ENCODE data around the gene KCNQ1.

Gene KCNQ1

DNA sequence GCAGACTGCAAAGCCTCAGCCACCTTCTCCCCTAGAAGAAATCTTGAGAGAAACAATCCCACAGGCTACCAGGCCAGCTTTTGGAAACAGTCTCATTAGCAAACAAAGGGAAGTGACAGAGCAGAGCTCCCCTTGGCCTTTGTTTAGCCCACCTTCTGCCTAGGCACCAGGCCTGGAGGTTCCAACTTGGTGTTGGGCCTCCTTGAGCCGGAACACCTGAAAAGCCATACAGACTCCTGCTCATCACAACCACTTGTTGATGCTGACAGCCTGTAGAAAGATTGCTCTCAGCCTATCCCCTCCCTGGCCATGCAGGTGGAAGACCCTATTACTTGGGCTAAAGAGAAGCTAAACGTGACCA is 228.4 kb downstream of the KCNQ1 start:
- Histone ChIP-seq H3K4me1 (ENCODE audit: control insufficient read depth in 2 of 2, insufficient read depth in 2 of 2, low read length in 2 of 2) (no peaks in the 10 kb centered on the region), H3K4me3 (ENCODE audit: low read length in 2 of 2) (no peak overlapping the region), H3K9me3 (ENCODE audit: control insufficient read depth in 2 of 2, low read length in 2 of 2) (no peaks in the 10 kb centered on the region), H3K27me3 (ENCODE audit: control insufficient read depth in 2 of 2, insufficient read depth in 2 of 2, low read length in 2 of 2) (no peaks in the 10 kb centered on the region), H3K27ac (ENCODE audit: low read depth in 2 of 2, low read length in 2 of 2) (no peak overlapping the region), H3K9ac (ENCODE audit: low read depth in 1 of 2, low read length in 2 of 2) (no peak overlapping the region), H3K36me3 (ENCODE audit: control insufficient read depth in 2 of 2, insufficient read depth in 2 of 2, low read length in 2 of 2) (no peaks in the 10 kb centered on the region)

- H3K9ac ChIP-seq (ENCODE audit: low read depth in 1 of 2, low read length in 2 of 2), result no peak overlapping the region
- H3K4me1 ChIP-seq (ENCODE audit: control insufficient read depth in 2 of 2, insufficient read depth in 2 of 2, low read length in 2 of 2), result no peaks in the 10 kb centered on the region
- H3K27me3 ChIP-seq (ENCODE audit: control insufficient read depth in 2 of 2, insufficient read depth in 2 of 2, low read length in 2 of 2), result no peaks in the 10 kb centered on the region
- H3K36me3 ChIP-seq (ENCODE audit: control insufficient read depth in 2 of 2, insufficient read depth in 2 of 2, low read length in 2 of 2), result no peaks in the 10 kb centered on the region
- no peak overlapping the region for H3K4me3 ChIP-seq (ENCODE audit: low read length in 2 of 2)
- H3K9me3 ChIP-seq (ENCODE audit: control insufficient read depth in 2 of 2, low read length in 2 of 2), result no peaks in the 10 kb centered on the region
- no peak overlapping the region for H3K27ac ChIP-seq (ENCODE audit: low read depth in 2 of 2, low read length in 2 of 2)
Observed at GRCh38 chr11:2673871-2674471, 229.2 kb downstream of the KCNQ1 start.

- no peak overlapping the region for H3K9ac ChIP-seq (ENCODE audit: low read depth in 1 of 2, low read length in 2 of 2)
- H3K27ac ChIP-seq (ENCODE audit: low read depth in 2 of 2, low read length in 2 of 2), result no peak overlapping the region
- H3K9me3 ChIP-seq (ENCODE audit: control insufficient read depth in 2 of 2, low read length in 2 of 2), result no peaks in the 10 kb centered on the region
- no peaks in the 10 kb centered on the region for H3K36me3 ChIP-seq (ENCODE audit: control insufficient read depth in 2 of 2, insufficient read depth in 2 of 2, low read length in 2 of 2)
- no peaks in the 10 kb centered on the region for H3K4me1 ChIP-seq (ENCODE audit: control insufficient read depth in 2 of 2, insufficient read depth in 2 of 2, low read length in 2 of 2)
- H3K27me3 ChIP-seq (ENCODE audit: control insufficient read depth in 2 of 2, insufficient read depth in 2 of 2, low read length in 2 of 2), result no peaks in the 10 kb centered on the region
- no peak overlapping the region for H3K4me3 ChIP-seq (ENCODE audit: low read length in 2 of 2)
Observed at GRCh38 chr11:2674658-2675131, 229.9 kb downstream of the KCNQ1 start.

GRCh38 chr11:2675540-2675939 is 230.7 kb downstream of the KCNQ1 start:
- Histone ChIP-seq H3K27ac (ENCODE audit: low read depth in 2 of 2, low read length in 2 of 2) (no peak overlapping the region), H3K4me3 (ENCODE audit: low read length in 2 of 2) (no peak overlapping the region), H3K27me3 (ENCODE audit: control insufficient read depth in 2 of 2, insufficient read depth in 2 of 2, low read length in 2 of 2) (no peaks in the 10 kb centered on the region), H3K36me3 (ENCODE audit: control insufficient read depth in 2 of 2, insufficient read depth in 2 of 2, low read length in 2 of 2) (no peaks in the 10 kb centered on the region), H3K4me1 (ENCODE audit: control insufficient read depth in 2 of 2, insufficient read depth in 2 of 2, low read length in 2 of 2) (no peaks in the 10 kb centered on the region), H3K9ac (ENCODE audit: low read depth in 1 of 2, low read length in 2 of 2) (no peak overlapping the region), H3K9me3 (ENCODE audit: control insufficient read depth in 2 of 2, low read length in 2 of 2) (no peaks in the 10 kb centered on the region)

DNA sequence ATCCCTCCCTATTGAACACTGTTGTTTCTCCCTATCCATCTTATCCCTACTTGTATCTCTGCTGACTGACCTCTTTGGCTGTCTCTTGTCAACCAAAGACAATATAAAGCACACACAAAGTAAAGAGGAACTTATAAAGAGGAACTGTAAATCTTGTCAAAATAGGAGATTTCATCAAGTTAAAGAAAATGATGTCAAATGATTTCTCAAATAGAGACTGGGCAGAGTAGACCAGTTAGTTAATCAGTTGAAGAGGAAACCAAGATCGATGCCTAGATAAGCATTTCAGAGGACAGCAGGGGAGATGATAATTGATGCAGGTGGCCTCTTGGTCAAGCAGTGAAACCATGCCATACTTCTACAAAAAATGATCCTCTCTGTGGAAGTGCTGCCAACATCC is 232.3 kb downstream of the KCNQ1 start:
- Histone ChIP-seq H3K4me1 (ENCODE audit: control insufficient read depth in 2 of 2, insufficient read depth in 2 of 2, low read length in 2 of 2) (no peaks in the 10 kb centered on the region), H3K9ac (ENCODE audit: low read depth in 1 of 2, low read length in 2 of 2) (no peak overlapping the region), H3K36me3 (ENCODE audit: control insufficient read depth in 2 of 2, insufficient read depth in 2 of 2, low read length in 2 of 2) (no peaks in the 10 kb centered on the region)

DNA sequence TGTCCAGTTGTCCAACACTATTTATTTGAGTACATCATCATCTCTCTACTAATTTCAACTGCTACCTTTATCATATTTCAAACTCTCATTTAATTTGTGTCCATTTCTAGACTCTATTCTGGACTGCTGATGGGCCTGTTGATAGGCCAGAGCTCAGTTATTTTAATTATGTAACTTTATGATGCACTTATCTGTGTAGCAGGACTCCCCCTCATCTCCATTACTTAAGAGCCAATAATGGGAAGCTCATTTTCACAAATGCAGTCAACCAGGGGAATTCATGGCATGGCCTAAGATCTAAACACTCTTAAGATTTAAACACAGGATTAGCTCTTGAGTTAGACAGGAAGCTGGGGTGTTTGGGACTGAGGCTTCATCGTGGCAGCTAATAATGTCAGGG is 233.6 kb downstream of the KCNQ1 start:
- Histone ChIP-seq H3K36me3 (ENCODE audit: control insufficient read depth in 2 of 2, insufficient read depth in 2 of 2, low read length in 2 of 2) (no peaks in the 10 kb centered on the region), H3K27me3 (ENCODE audit: control insufficient read depth in 2 of 2, insufficient read depth in 2 of 2, low read length in 2 of 2) (no peaks in the 10 kb centered on the region), H3K9me3 (ENCODE audit: control insufficient read depth in 2 of 2, low read length in 2 of 2) (no peaks in the 10 kb centered on the region), H3K9ac (ENCODE audit: low read depth in 1 of 2, low read length in 2 of 2) (no peak overlapping the region), H3K27ac (ENCODE audit: low read depth in 2 of 2, low read length in 2 of 2) (no peak overlapping the region), H3K4me1 (ENCODE audit: control insufficient read depth in 2 of 2, insufficient read depth in 2 of 2, low read length in 2 of 2) (no peaks in the 10 kb centered on the region), H3K4me3 (ENCODE audit: low read length in 2 of 2) (no peak overlapping the region)

More for the DNA sequence above, 232.3 kb downstream of the KCNQ1 start:
- Histone ChIP-seq H3K27ac (ENCODE audit: low read depth in 2 of 2, low read length in 2 of 2) (no peak overlapping the region), H3K9me3 (ENCODE audit: control insufficient read depth in 2 of 2, low read length in 2 of 2) (no peaks in the 10 kb centered on the region), H3K27me3 (ENCODE audit: control insufficient read depth in 2 of 2, insufficient read depth in 2 of 2, low read length in 2 of 2) (no peaks in the 10 kb centered on the region), H3K4me3 (ENCODE audit: low read length in 2 of 2) (no peak overlapping the region)

- Histone ChIP-seq H3K4me1 (ENCODE audit: control insufficient read depth in 2 of 2, insufficient read depth in 2 of 2, low read length in 2 of 2) (no peaks in the 10 kb centered on the region), H3K27me3 (ENCODE audit: control insufficient read depth in 2 of 2, insufficient read depth in 2 of 2, low read length in 2 of 2) (no peaks in the 10 kb centered on the region), H3K9ac (ENCODE audit: low read depth in 1 of 2, low read length in 2 of 2) (no peak overlapping the region), H3K9me3 (ENCODE audit: control insufficient read depth in 2 of 2, low read length in 2 of 2) (no peaks in the 10 kb centered on the region), H3K27ac (ENCODE audit: low read depth in 2 of 2, low read length in 2 of 2) (no peak overlapping the region), H3K36me3 (ENCODE audit: control insufficient read depth in 2 of 2, insufficient read depth in 2 of 2, low read length in 2 of 2) (no peaks in the 10 kb centered on the region), H3K4me3 (ENCODE audit: low read length in 2 of 2) (no peak overlapping the region)
Observed at GRCh38 chr11:2679011-2679676, 234.3 kb downstream of the KCNQ1 start.

- no peak overlapping the region for H3K27ac ChIP-seq (ENCODE audit: low read depth in 2 of 2, low read length in 2 of 2)
- no peaks in the 10 kb centered on the region for H3K27me3 ChIP-seq (ENCODE audit: control insufficient read depth in 2 of 2, insufficient read depth in 2 of 2, low read length in 2 of 2)
- no peak overlapping the region for H3K9ac ChIP-seq (ENCODE audit: low read depth in 1 of 2, low read length in 2 of 2)
- no peak overlapping the region for H3K4me3 ChIP-seq (ENCODE audit: low read length in 2 of 2)
- H3K4me1 ChIP-seq (ENCODE audit: control insufficient read depth in 2 of 2, insufficient read depth in 2 of 2, low read length in 2 of 2), result no peaks in the 10 kb centered on the region
- no peaks in the 10 kb centered on the region for H3K9me3 ChIP-seq (ENCODE audit: control insufficient read depth in 2 of 2, low read length in 2 of 2)
- H3K36me3 ChIP-seq (ENCODE audit: control insufficient read depth in 2 of 2, insufficient read depth in 2 of 2, low read length in 2 of 2), result peaks cover 3% of the 10 kb centered on the region in 2 donors
Observed at GRCh38 chr11:2681408-2682145, 236.8 kb downstream of the KCNQ1 start.

DNA sequence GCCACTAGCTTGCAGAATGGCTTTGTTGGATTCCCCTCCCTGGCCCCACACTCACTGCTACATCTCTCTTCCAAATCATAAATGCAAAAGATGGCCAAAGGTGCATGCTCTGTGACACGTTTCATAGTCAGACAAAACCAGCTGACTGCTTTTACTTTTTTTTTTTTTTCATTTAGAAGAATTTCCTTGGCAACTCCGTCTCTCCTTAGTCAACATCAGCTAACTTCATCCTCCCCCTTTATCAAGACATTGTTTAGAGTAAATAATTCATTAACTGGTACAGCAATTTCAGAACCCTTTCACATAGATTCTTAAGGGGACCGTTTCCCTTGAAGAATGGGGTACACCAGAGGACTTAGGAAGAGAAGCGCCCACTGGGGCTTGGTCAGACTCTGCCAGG is 239.0 kb downstream of the KCNQ1 start:
- no peak overlapping the region for H3K27ac ChIP-seq (ENCODE audit: low read depth in 2 of 2, low read length in 2 of 2)
- no peaks in the 10 kb centered on the region for H3K27me3 ChIP-seq (ENCODE audit: control insufficient read depth in 2 of 2, insufficient read depth in 2 of 2, low read length in 2 of 2)
- peaks cover 3% of the 10 kb centered on the region in 2 donors for H3K36me3 ChIP-seq (ENCODE audit: control insufficient read depth in 2 of 2, insufficient read depth in 2 of 2, low read length in 2 of 2)
- no peaks in the 10 kb centered on the region for H3K9me3 ChIP-seq (ENCODE audit: control insufficient read depth in 2 of 2, low read length in 2 of 2)
- H3K9ac ChIP-seq (ENCODE audit: low read depth in 1 of 2, low read length in 2 of 2), result no peak overlapping the region
- no peaks in the 10 kb centered on the region for H3K4me1 ChIP-seq (ENCODE audit: control insufficient read depth in 2 of 2, insufficient read depth in 2 of 2, low read length in 2 of 2)
- H3K4me3 ChIP-seq (ENCODE audit: low read length in 2 of 2), result no peak overlapping the region

GRCh38 chr11:2684581-2684980 is 239.8 kb downstream of the KCNQ1 start:
- H3K36me3 ChIP-seq (ENCODE audit: control insufficient read depth in 2 of 2, insufficient read depth in 2 of 2, low read length in 2 of 2), result peaks cover 3% of the 10 kb centered on the region in 2 donors
- no peak overlapping the region for H3K9ac ChIP-seq (ENCODE audit: low read depth in 1 of 2, low read length in 2 of 2)
- H3K27ac ChIP-seq (ENCODE audit: low read depth in 2 of 2, low read length in 2 of 2), result no peak overlapping the region
- H3K9me3 ChIP-seq (ENCODE audit: control insufficient read depth in 2 of 2, low read length in 2 of 2), result no peaks in the 10 kb centered on the region
- H3K27me3 ChIP-seq (ENCODE audit: control insufficient read depth in 2 of 2, insufficient read depth in 2 of 2, low read length in 2 of 2), result no peaks in the 10 kb centered on the region
- no peaks in the 10 kb centered on the region for H3K4me1 ChIP-seq (ENCODE audit: control insufficient read depth in 2 of 2, insufficient read depth in 2 of 2, low read length in 2 of 2)
- H3K4me3 ChIP-seq (ENCODE audit: low read length in 2 of 2), result no peak overlapping the region

Measured in mucosa of rectum (tissue), 2 donors.